GM23248 (cell line): ENCODE data around the gene CASK. TPM values are rescaled to one million over a fixed set of nuclear protein-coding genes. Genes with fewer than 3 reads are reported as not detected.

Source experiments
- DNase-seq: peaks from one replicate; pipeline ENCODE4 v3.0.0-alpha.2; 2015
- H2AFZ ChIP-seq: fragments of 200-600 bp; sonication (generic); 2 replicates; pipeline ENCODE4 v1.6.1; 2016; ENCODE audit warnings: antibody characterized with exemption
- H3F3A ChIP-seq: fragments of 200-600 bp; sonication (generic); 2 replicates; pipeline ENCODE4 v1.6.1; 2016; ENCODE audit warnings: mild to moderate bottlenecking, antibody characterized with exemption, mixed run types; ENCODE audit not compliant: insufficient read depth
- H3K27ac ChIP-seq: fragments of 200-600 bp; sonication (generic); 2 replicates; pipeline ENCODE4 v1.5.1; 2016; ENCODE audit warnings: mild to moderate bottlenecking
- H3K27me3 ChIP-seq: fragments of 200-600 bp; sonication (generic); replicated peaks from 2 replicates; pipeline ENCODE4 v1.6.1; 2016; ENCODE audit warnings: mild to moderate bottlenecking; ENCODE audit not compliant: insufficient read depth
- H3K36me3 ChIP-seq: fragments of 200-600 bp; sonication (generic); 2 replicates; pipeline ENCODE4 v1.6.1; 2016; ENCODE audit warnings: low read depth, mild to moderate bottlenecking
- H3K4me1 ChIP-seq: fragments of 200-600 bp; sonication (generic); 2 replicates; pipeline ENCODE4 v1.6.1; 2016; ENCODE audit warnings: mild to moderate bottlenecking; ENCODE audit not compliant: insufficient read depth
- H3K4me2 ChIP-seq: fragments of 200-600 bp; sonication (generic); one replicate; pipeline ENCODE4 v1.6.1; 2016; ENCODE audit warnings: mild to moderate bottlenecking; ENCODE audit not compliant: unreplicated experiment
- H3K4me3 ChIP-seq: fragments of 200-600 bp; sonication (generic); 2 replicates; pipeline ENCODE4 v1.5.1; 2016; ENCODE audit warnings: mild to moderate bottlenecking
- H3K79me2 ChIP-seq: fragments of 200-600 bp; sonication (generic); 2 replicates; pipeline ENCODE4 v1.6.1; 2016; ENCODE audit warnings: mild to moderate bottlenecking; ENCODE audit not compliant: insufficient read depth
- H3K9ac ChIP-seq: fragments of 200-600 bp; sonication (generic); 2 replicates; pipeline ENCODE4 v1.6.1; 2016; ENCODE audit warnings: mild to moderate bottlenecking
- H3K9me2 ChIP-seq: fragments of 200-600 bp; sonication (generic); 2 replicates; pipeline ENCODE4 v1.6.1; 2016; ENCODE audit warnings: mixed run types, mild to moderate bottlenecking, moderate library complexity; ENCODE audit not compliant: insufficient read depth
- H3K9me3 ChIP-seq: fragments of 200-600 bp; sonication (generic); one replicate; pipeline ENCODE4 v1.6.1; 2017; ENCODE audit warnings: low read depth
- H4K20me1 ChIP-seq: fragments of 200-600 bp; sonication (generic); 2 replicates; pipeline ENCODE4 v1.6.0; 2016; ENCODE audit not compliant: insufficient read depth
- EZH2 ChIP-seq: fragments of 200-600 bp; sonication (generic); IDR thresholded peaks from 2 replicates; pipeline ENCODE4 v1.6.1; 2018; ENCODE audit warnings: antibody characterized with exemption, mild to moderate bottlenecking; ENCODE audit not compliant: insufficient read depth, poor library complexity, severe bottlenecking
- EZH2phosphoT487 ChIP-seq: fragments of 200-600 bp; sonication (generic); IDR thresholded peaks from 2 replicates; pipeline ENCODE4 v1.6.1; 2018; ENCODE audit warnings: antibody characterized with exemption, moderate library complexity, mild to moderate bottlenecking, low read depth; ENCODE audit not compliant: insufficient read depth
- WGBS, 2 experiments: methylation state at CpG; one replicate each; pipeline ENCODE4 v1.1.6; 2015 to 2017; ENCODE audit warnings: low lambda C conversion rate in 2 of 2, low coverage in 1 of 2; ENCODE audit errors: missing lambda C conversion rate in 2 of 2; 5-methylcytosine and 5-hydroxymethylcytosine counted together
- in situ Hi-C: fragments of 300-500 bp; cut with MboI; formaldehyde crosslinking; loops from 2 replicates; pipeline ENCODE4 v1.15.0; 2020
- polyA plus RNA-seq: library from polyadenylated mRNA; unstranded; fragments of >200 nt; fragmentation: Nextera tagmentation; extraction: Ambion mirVana; gene quantifications from 2 replicates; pipeline ENCODE4 v1.2.1, GENCODE V29; 2016
- total RNA-seq: library from RNA; depleted of rRNA; stranded (reverse); fragments of >200 nt; shearing (Covaris generic); gene quantifications from 2 replicates; pipeline ENCODE4 v1.2.3, GENCODE V29; 2014; rRNA removed

CASK gene, protein sequence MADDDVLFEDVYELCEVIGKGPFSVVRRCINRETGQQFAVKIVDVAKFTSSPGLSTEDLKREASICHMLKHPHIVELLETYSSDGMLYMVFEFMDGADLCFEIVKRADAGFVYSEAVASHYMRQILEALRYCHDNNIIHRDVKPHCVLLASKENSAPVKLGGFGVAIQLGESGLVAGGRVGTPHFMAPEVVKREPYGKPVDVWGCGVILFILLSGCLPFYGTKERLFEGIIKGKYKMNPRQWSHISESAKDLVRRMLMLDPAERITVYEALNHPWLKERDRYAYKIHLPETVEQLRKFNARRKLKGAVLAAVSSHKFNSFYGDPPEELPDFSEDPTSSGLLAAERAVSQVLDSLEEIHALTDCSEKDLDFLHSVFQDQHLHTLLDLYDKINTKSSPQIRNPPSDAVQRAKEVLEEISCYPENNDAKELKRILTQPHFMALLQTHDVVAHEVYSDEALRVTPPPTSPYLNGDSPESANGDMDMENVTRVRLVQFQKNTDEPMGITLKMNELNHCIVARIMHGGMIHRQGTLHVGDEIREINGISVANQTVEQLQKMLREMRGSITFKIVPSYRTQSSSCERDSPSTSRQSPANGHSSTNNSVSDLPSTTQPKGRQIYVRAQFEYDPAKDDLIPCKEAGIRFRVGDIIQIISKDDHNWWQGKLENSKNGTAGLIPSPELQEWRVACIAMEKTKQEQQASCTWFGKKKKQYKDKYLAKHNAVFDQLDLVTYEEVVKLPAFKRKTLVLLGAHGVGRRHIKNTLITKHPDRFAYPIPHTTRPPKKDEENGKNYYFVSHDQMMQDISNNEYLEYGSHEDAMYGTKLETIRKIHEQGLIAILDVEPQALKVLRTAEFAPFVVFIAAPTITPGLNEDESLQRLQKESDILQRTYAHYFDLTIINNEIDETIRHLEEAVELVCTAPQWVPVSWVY
- 16.7 and 29.2 TPM in 2 replicates for total RNA-seq
- polyA plus RNA-seq = 2.5 and 2.8 TPM in 2 replicates

DNA sequence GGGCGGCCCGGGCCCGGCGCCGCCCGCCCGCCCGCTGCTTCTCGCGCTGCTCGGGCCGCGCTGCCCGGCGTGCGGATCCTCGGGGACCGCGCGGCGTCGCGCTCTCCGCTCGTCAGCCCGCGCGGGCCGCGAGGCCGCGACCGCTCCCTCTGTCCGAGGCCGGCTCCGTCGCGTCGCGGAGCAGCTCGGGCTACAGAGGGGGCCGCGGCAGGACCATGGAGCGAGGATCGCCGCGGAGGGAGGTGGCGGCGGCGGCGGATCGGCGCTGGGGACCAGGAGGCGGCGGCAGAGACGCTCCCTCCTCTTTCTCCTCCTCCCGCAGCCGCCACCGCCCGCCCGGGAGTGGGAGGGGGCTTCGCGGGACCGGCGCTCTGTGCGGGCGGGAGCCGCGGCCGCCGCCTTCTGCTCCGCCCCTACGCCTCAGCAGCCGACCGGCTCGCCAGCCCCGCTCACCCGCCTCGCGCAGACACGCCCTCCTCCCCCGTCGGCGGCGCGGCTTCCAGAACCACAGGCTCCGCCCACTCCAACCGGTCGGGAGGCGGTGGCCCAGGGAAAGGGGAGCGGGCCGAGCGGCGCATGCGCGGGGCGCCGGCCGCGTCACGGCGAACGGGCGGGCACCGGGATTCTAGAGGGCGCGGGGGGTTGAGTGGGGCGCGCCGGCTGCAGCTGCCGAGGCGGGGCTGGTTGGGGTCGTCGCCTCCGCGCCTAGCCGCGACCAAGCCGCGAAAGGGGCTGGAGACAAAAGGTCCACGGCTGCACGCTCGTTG, at the start of gene CASK:
TSS of gene CASK (minus strand) at position 344 of the 767 bp plus-strand sequence. CDS start 566 bp downstream, outside the sequence.
- Histone ChIP-seq H3F3A (peaks cover 15% of the 10 kb centered on the region; the same call in 1 of the 2 replicates), H3K9ac (peak within 1 kb of the TSS; percentile 86), H3K27me3 (no peaks in the 10 kb centered on the region), H2AFZ (peak within 1 kb of the TSS; percentile 97), H3K4me3 (peak within 1 kb of the TSS; percentile 93), H3K36me3 (no peaks in the 10 kb centered on the region), H4K20me1 (no peaks in the 10 kb centered on the region), H3K79me2 (peaks cover 37% of the 10 kb centered on the region), H3K4me1 (peaks cover 9% of the 10 kb centered on the region), H3K4me2 (peak within 1 kb of the TSS; percentile 91), H3K9me2 (no peaks in the 10 kb centered on the region), H3K27ac (peak within 1 kb of the TSS; percentile 69), H3K9me3 (no peaks in the 10 kb centered on the region)
- TF ChIP-seq EZH2phosphoT487 = no peak
- in situ Hi-C loops = no loop called here
- WGBS, 2 experiments = 0 to 1% methylated on average over 6 to 26 of the region's 123 CpGs
- peak; percentile 93 for DNase-seq

DNA sequence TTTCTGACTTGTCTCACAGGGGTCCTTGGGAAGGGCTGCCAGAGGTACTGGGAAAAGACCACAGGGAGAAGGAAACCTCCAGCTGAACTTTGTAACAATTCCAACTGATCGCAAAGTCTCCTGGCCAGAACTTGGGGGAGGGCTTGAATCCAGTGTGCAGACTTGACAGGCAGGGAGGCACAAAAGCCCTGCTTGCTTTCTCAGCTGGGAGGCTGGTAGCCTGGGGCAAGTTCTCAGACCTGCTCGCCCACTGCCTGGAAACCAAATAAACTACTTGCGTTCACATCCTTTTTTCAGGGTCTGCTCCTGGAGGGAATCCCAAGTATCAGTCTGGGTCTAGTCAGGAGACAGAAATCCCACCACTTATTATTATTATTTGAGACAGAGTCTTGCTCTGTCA, 48.0 kb upstream of the CASK start:
- H3K9me3 ChIP-seq = no peaks in the 10 kb centered on the region
- 38 to 42% methylated on average over 3 of the region's 3 CpGs for WGBS, 2 experiments
- H3K79me2 ChIP-seq = no peaks in the 10 kb centered on the region
- H3K9ac ChIP-seq = no peak overlapping the region
- no peak overlapping the region for H3K27ac ChIP-seq
- in situ Hi-C loops = no loop called here
- no peak overlapping the region for H3K4me2 ChIP-seq
- H2AFZ ChIP-seq = no peak overlapping the region
- no peaks in the 10 kb centered on the region for H3K4me1 ChIP-seq
- no peaks in the 10 kb centered on the region for H3K9me2 ChIP-seq
- no peaks in the 10 kb centered on the region for H3K27me3 ChIP-seq
- no peak for TF ChIP-seq EZH2
- TF ChIP-seq EZH2phosphoT487 = no peak
- DNase-seq = no peak
- no peak overlapping the region for H3K4me3 ChIP-seq
- no peaks in the 10 kb centered on the region for H4K20me1 ChIP-seq
- no peaks in the 10 kb centered on the region for H3K36me3 ChIP-seq
- H3F3A ChIP-seq = no peaks in the 10 kb centered on the region

DNA sequence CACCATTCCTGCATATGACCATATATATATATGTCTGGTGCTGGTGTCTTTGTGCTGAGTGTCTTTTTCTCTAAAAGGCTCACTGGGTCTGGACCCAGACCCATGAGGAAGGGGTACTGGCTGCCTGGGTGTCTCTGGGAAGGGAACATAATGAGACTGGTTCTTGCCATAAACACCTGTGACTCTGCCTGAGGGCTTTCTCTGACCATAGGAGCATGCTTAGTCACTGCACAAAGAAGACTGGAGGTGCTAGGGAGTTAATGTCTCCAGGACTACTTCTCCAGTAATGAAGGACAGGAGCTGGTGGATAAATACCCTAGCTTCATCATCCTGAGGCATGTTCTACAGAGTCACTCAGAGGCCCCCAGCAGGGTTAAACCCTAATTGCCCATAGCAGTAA, 47.1 kb upstream of the CASK start:
- in situ Hi-C loops = no loop called here

DNA sequence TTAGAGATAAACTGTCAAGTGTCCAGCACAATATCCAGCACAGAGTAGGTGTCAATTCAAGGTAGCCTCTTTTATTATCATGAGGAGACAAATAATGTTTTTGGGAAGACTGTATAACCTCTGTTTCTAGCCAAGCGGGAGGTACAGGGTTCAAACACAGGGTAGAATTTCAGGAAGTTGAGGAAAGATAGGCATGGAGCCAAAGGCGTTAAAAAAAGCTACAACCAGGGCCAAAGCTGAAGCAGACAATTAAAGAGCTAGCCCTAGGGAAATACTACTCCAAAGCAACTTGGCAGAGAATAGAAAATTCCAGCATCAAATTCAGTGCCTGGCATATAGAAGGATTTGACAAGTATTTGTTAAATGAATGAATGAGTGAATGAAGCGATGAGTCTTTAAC, 40.0 kb upstream of the CASK start:
- H2AFZ ChIP-seq = no peak overlapping the region
- no peaks in the 10 kb centered on the region for H3K27me3 ChIP-seq
- in situ Hi-C loops = no loop called here
- no peak for TF ChIP-seq EZH2
- DNase-seq = no peak
- H3K9ac ChIP-seq = no peak overlapping the region
- WGBS, 2 experiments = 69 to 91% methylated on average over 3 of the region's 3 CpGs
- no peaks in the 10 kb centered on the region for H3K79me2 ChIP-seq
- no peaks in the 10 kb centered on the region for H3F3A ChIP-seq
- no peaks in the 10 kb centered on the region for H3K9me2 ChIP-seq
- H3K27ac ChIP-seq = no peak overlapping the region
- H4K20me1 ChIP-seq = no peaks in the 10 kb centered on the region
- H3K4me1 ChIP-seq = no peaks in the 10 kb centered on the region
- H3K4me2 ChIP-seq = no peak overlapping the region
- no peak overlapping the region for H3K4me3 ChIP-seq
- H3K36me3 ChIP-seq = no peaks in the 10 kb centered on the region
- no peaks in the 10 kb centered on the region for H3K9me3 ChIP-seq

More for the DNA sequence above, 47.1 kb upstream of the CASK start:
- no peaks in the 10 kb centered on the region for H3K79me2 ChIP-seq
- H3K27me3 ChIP-seq = no peaks in the 10 kb centered on the region
- DNase-seq = no peak
- H3K27ac ChIP-seq = no peak overlapping the region
- H3K4me3 ChIP-seq = no peak overlapping the region
- H3K9ac ChIP-seq = no peak overlapping the region
- no peaks in the 10 kb centered on the region for H3K36me3 ChIP-seq
- no peaks in the 10 kb centered on the region for H4K20me1 ChIP-seq
- no peak overlapping the region for H2AFZ ChIP-seq
- no peak overlapping the region for H3K4me2 ChIP-seq
- H3K9me3 ChIP-seq = no peaks in the 10 kb centered on the region
- no peak for TF ChIP-seq EZH2
- no peak for TF ChIP-seq EZH2phosphoT487
- no peaks in the 10 kb centered on the region for H3K4me1 ChIP-seq
- no peaks in the 10 kb centered on the region for H3F3A ChIP-seq
- no peaks in the 10 kb centered on the region for H3K9me2 ChIP-seq
